H9 (cell line): Measurements from ENCODE around the gene CD9. TPM values are rescaled to one million over a fixed set of nuclear protein-coding genes. Genes with fewer than 3 reads are reported as not detected.

Source experiments
- DNase-seq: peaks from one replicate; pipeline ENCODE4 v3.0.0-alpha.2; 2017
- H2AFZ ChIP-seq: one replicate; pipeline ENCODE4 v1.6.1; 2013; ENCODE audit warnings: mild to moderate bottlenecking, low read length, control low read depth, moderate library complexity
- H2AK5ac ChIP-seq: 2 replicates; pipeline ENCODE4 v1.6.1; 2013; ENCODE audit warnings: low read length, control low read depth, mixed read lengths; ENCODE audit not compliant: insufficient read length
- H2BK120ac ChIP-seq: one replicate; pipeline ENCODE4 v1.6.1; 2013; ENCODE audit warnings: low read depth, mild to moderate bottlenecking, low read length, control low read depth, inconsistent platforms; ENCODE audit not compliant: poor library complexity, severe bottlenecking
- H2BK12ac ChIP-seq: 2 replicates; pipeline ENCODE4 v1.6.1; 2013; ENCODE audit warnings: low read length, control low read depth, mixed read lengths, low read depth; ENCODE audit not compliant: insufficient read length
- H2BK15ac ChIP-seq: 2 replicates; pipeline ENCODE4 v1.6.1; 2013; ENCODE audit warnings: low read depth, low read length, control low read depth
- H2BK20ac ChIP-seq: one replicate; pipeline ENCODE4 v1.6.1; 2013; ENCODE audit warnings: low read depth, mild to moderate bottlenecking, low read length, control low read depth, inconsistent platforms; ENCODE audit not compliant: poor library complexity, severe bottlenecking
- H2BK5ac ChIP-seq: 2 replicates; pipeline ENCODE4 v1.6.1; 2013; ENCODE audit warnings: low read length, control low read depth, mixed read lengths; ENCODE audit not compliant: insufficient read length
- H3K14ac ChIP-seq: 2 replicates; pipeline ENCODE4 v1.6.1; 2013; ENCODE audit warnings: low read length, control low read depth; ENCODE audit not compliant: insufficient read depth
- H3K18ac ChIP-seq: 2 replicates; pipeline ENCODE4 v1.6.1; 2013; ENCODE audit warnings: low read depth, mild to moderate bottlenecking, mixed read lengths, low read length, control low read depth; ENCODE audit not compliant: insufficient read length
- H3K23ac ChIP-seq: 2 replicates; pipeline ENCODE4 v1.6.1; 2013; ENCODE audit warnings: low read length, control low read depth, mixed read lengths, low read depth; ENCODE audit not compliant: insufficient read length
- H3K23me2 ChIP-seq: 2 replicates; pipeline ENCODE4 v1.6.1; 2013; ENCODE audit warnings: low read depth, mild to moderate bottlenecking, mixed read lengths, low read length, control low read depth; ENCODE audit not compliant: insufficient read length, poor library complexity, severe bottlenecking
- H3K27ac ChIP-seq: 2 replicates; pipeline ENCODE4 v1.5.1; 2013; ENCODE audit warnings: low read length, control low read depth, mixed read lengths, low read depth; ENCODE audit not compliant: insufficient read length
- H3K27me3 ChIP-seq: 2 replicates; pipeline ENCODE4 v1.6.1; 2013; ENCODE audit warnings: low read length, control low read depth, inconsistent platforms; ENCODE audit not compliant: insufficient read depth
- H3K4ac ChIP-seq: 2 replicates; pipeline ENCODE4 v1.6.1; 2013; ENCODE audit warnings: low read depth, mild to moderate bottlenecking, control low read depth, inconsistent platforms, low read length, moderate library complexity
- H3K4me1 ChIP-seq: 2 replicates; pipeline ENCODE4 v1.6.1; 2013; ENCODE audit warnings: low read length, control low read depth, inconsistent platforms; ENCODE audit not compliant: insufficient read depth
- H3K4me2 ChIP-seq: 2 replicates; pipeline ENCODE4 v1.6.1; 2013; ENCODE audit warnings: low read length, control low read depth, mixed read lengths; ENCODE audit not compliant: insufficient read length, insufficient read depth
- H3K56ac ChIP-seq: 2 replicates; pipeline ENCODE4 v1.6.1; 2013; ENCODE audit warnings: low read depth, mild to moderate bottlenecking, mixed read lengths, low read length, control low read depth; ENCODE audit not compliant: insufficient read length
- H3K79me1 ChIP-seq: 2 replicates; pipeline ENCODE4 v1.6.1; 2013; ENCODE audit warnings: low read depth, mild to moderate bottlenecking, moderate library complexity, low read length, control low read depth, inconsistent platforms; ENCODE audit not compliant: insufficient read depth, poor library complexity, severe bottlenecking
- H3K79me2 ChIP-seq: 2 replicates; pipeline ENCODE4 v1.6.1; 2013; ENCODE audit warnings: low read length, control low read depth, inconsistent platforms; ENCODE audit not compliant: insufficient read depth
- H3K9ac ChIP-seq: 2 replicates; pipeline ENCODE4 v1.6.1; 2013; ENCODE audit warnings: low read length, control low read depth, mixed read lengths; ENCODE audit not compliant: insufficient read length; ENCODE audit errors: extremely low read depth
- H3K9me3 ChIP-seq: one replicate; pipeline ENCODE4 v1.6.1; 2013; ENCODE audit warnings: low read depth, low read length, inconsistent platforms; ENCODE audit not compliant: control insufficient read depth
- H3T11ph ChIP-seq: one replicate; pipeline ENCODE4 v1.6.1; 2013; ENCODE audit warnings: mild to moderate bottlenecking, low read length, control low read depth, inconsistent platforms
- H4K20me1 ChIP-seq: one replicate; pipeline ENCODE4 v1.6.1; 2013; ENCODE audit not compliant: control insufficient read depth, insufficient read length, insufficient read depth
- H4K5ac ChIP-seq: 2 replicates; pipeline ENCODE4 v1.6.1; 2013; ENCODE audit warnings: low read depth, mild to moderate bottlenecking, mixed read lengths, low read length, control low read depth; ENCODE audit not compliant: insufficient read length
- H4K8ac ChIP-seq: replicated peaks from 2 replicates; pipeline ENCODE4 v1.6.1; 2013; ENCODE audit warnings: low read length, control low read depth, mixed read lengths, low read depth; ENCODE audit not compliant: insufficient read length
- H4K91ac ChIP-seq: 2 replicates; pipeline ENCODE4 v1.6.1; 2013; ENCODE audit warnings: low read depth, mild to moderate bottlenecking, moderate library complexity, mixed read lengths, low read length, control low read depth; ENCODE audit not compliant: insufficient read length
- H3K27ac Mint-ChIP-seq, 3 experiments: 2 replicates in 2 of 3; 3 replicates in 1 of 3; pipeline ENCODE4 v1.8.0; 2020 to 2021; ENCODE audit warnings: mixed read lengths in 3 of 3, mild to moderate bottlenecking in 1 of 3, moderate library complexity in 1 of 3
- H3K27me3 Mint-ChIP-seq: 2 replicates; pipeline ENCODE4 v1.8.0; 2021; ENCODE audit warnings: low read depth, mild to moderate bottlenecking, moderate library complexity, mixed read lengths
- H3K36me3 Mint-ChIP-seq, 3 experiments: 2 replicates in 2 of 3; 3 replicates in 1 of 3; pipeline ENCODE4 v1.8.0; 2020 to 2021; ENCODE audit warnings: low read depth in 3 of 3, mixed read lengths in 3 of 3; ENCODE audit not compliant: insufficient read depth in 1 of 3
- H3K4me1 Mint-ChIP-seq, 2 experiments: 2 replicates each; pipeline ENCODE4 v1.8.0; 2020; ENCODE audit warnings: mixed read lengths in 2 of 2
- H3K4me3 Mint-ChIP-seq, 2 experiments: 2 replicates in 1 of 2; 3 replicates in 1 of 2; pipeline ENCODE4 v1.8.0; 2020 to 2021; ENCODE audit warnings: mild to moderate bottlenecking in 2 of 2, mixed read lengths in 2 of 2, moderate library complexity in 1 of 2
- H3K9me3 Mint-ChIP-seq, 2 experiments: 2 replicates in 1 of 2; 3 replicates in 1 of 2; pipeline ENCODE4 v1.8.0; 2020; ENCODE audit warnings: mild to moderate bottlenecking in 2 of 2, mixed read lengths in 2 of 2, moderate library complexity in 1 of 2
- CTCF ChIP-seq: fragments of 200-600 bp; sonication (generic); conservative IDR thresholded peaks from 3 replicates; pipeline ENCODE4 v1.8.0; 2021; ENCODE audit warnings: antibody characterized with exemption, mild to moderate bottlenecking
- WGBS: extraction: QIAGEN DNeasy Blood & Tissue Kit; methylation state at CpG from one replicate; pipeline ENCODE4 v1.1.7; 2013; ENCODE audit warnings: missing lambda C conversion rate, low lambda C conversion rate, mixed read lengths; ENCODE audit not compliant: insufficient read length; ENCODE audit errors: extremely low coverage; 5-methylcytosine and 5-hydroxymethylcytosine counted together
- total RNA-seq: library from RNA; stranded (reverse); gene quantifications from 2 replicates; pipeline ENCODE4 v1.2.1, GENCODE V29; 2021

The CD9 gene
- total RNA-seq, 1 experiment from 2014 or later = 132 TPM

GRCh38 chr12:6212086-6212485, 11.9 kb downstream of the CD9 start:
- no peak overlapping the region for H2BK15ac ChIP-seq
- H4K20me1 ChIP-seq = no peaks in the 10 kb centered on the region
- H3K79me2 ChIP-seq = peaks cover 10% of the 10 kb centered on the region
- no peaks in the 10 kb centered on the region for H3K23me2 ChIP-seq
- no peak overlapping the region for H3K14ac ChIP-seq
- H4K5ac ChIP-seq = no peak overlapping the region
- peaks cover 2% of the 10 kb centered on the region for H3K79me1 ChIP-seq
- TF ChIP-seq CTCF = no peak
- H2BK20ac ChIP-seq = no peak overlapping the region
- no peak overlapping the region for H3K27ac ChIP-seq
- H2BK12ac ChIP-seq = no peak overlapping the region
- H3K4me2 ChIP-seq = no peak overlapping the region
- no peak overlapping the region for H2AFZ ChIP-seq
- H3K9me3 ChIP-seq = no peaks in the 10 kb centered on the region
- no peak overlapping the region for H2AK5ac ChIP-seq
- no peak overlapping the region for H3K56ac ChIP-seq
- no peak overlapping the region for H3K23ac ChIP-seq
- no peak for DNase-seq
- Mint-ChIP-seq H3K4me1 (peaks cover 78 to 79% of the 10 kb centered on the region in 2 experiments), H3K36me3 (peaks cover 12 to 46% (median 22%) of the 10 kb centered on the region in 3 experiments), H3K27ac (peak overlapping the region; percentile 20 to 86 (median 85); a peak in 3 of 7 replicates), H3K9me3 (no peaks in the 10 kb centered on the region; a peak in 1 of 5 replicates), H3K27me3 (no peaks in the 10 kb centered on the region), H3K4me3 (no peak overlapping the region)
- no CpG with 5 or more reads among the region's 7 CpGs for WGBS
- H4K8ac ChIP-seq = no peak overlapping the region
- no peak overlapping the region for H3T11ph ChIP-seq
- no peak overlapping the region for H3K18ac ChIP-seq
- H2BK5ac ChIP-seq = no peak overlapping the region
- no peak overlapping the region for H3K4ac ChIP-seq
- H4K91ac ChIP-seq = no peak overlapping the region
- peaks cover 39% of the 10 kb centered on the region; the same call in 1 of the 2 replicates for H3K4me1 ChIP-seq
- H3K27me3 ChIP-seq = no peaks in the 10 kb centered on the region
- no peak overlapping the region for H2BK120ac ChIP-seq
- H3K9ac ChIP-seq = no peak overlapping the region
